GM21825 (cell line): Measurements from ENCODE around the gene TBCC.

ENCODE experiments used
- ATAC-seq: cut with Tn5 transposase; IDR thresholded peaks from one replicate; pipeline ENCODE4 v1.9.1; 2021; ENCODE audit warnings: mild to moderate bottlenecking, moderate library complexity; ENCODE audit not compliant: unreplicated experiment

TBCC gene

DNA sequence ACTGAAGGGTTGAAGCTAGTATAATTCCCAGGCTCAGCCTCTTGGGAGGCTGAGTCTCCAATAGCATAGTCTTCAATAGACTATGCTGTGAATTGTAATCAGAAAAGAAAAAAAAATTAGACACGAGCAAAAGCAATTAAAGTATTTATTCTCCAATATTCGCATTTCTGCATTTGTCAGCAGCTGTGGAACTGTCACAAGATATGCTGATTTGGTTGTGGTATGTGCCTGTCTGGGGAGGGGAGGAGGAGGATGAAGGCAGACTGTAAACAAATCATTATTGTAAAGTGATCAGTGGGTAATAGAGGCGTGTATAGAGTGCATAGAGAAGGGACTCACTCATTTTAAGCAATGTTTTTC is 25.8 kb upstream of the TBCC start:
- ATAC-seq: no peak

DNA sequence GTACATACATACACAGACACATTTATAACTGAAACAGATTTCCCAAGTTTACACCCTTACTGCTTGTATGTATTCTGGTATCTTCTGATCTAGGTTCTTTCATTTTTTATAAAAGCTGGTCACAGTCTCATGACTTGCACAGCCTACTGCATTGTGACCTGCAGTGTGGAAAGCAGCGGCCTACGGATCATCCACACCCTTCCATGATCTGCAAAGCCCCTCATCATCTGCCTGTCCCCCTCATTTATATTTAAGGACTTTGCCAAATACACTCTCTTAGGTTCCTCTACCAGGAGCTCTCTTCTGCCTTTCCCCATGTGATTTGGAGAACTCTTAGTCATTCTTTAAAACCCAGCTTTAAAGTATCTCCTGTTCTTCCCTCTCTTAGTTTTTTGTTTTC is 23.9 kb upstream of the TBCC start:
- ATAC-seq: no peak

DNA sequence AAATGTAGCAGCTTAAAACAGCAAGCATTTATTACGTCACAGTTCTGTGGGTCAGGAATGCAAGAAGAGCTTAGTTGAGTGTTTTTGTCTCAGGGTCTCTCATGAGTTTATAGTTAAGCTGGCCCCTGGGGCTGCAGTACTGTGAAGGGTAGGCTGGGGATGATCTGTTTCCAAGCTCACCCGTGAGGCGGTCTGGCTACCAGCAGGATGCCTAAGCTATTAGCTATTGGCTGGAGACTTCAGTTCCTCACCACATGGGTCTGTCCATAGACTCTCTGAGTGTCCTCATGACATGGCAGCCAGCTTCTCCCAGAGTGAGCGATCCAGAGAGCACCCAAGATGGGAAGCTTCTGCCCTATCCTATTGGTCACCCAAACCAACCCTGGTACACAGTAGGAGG is 23.1 kb upstream of the TBCC start:
- ATAC-seq: no peak

DNA sequence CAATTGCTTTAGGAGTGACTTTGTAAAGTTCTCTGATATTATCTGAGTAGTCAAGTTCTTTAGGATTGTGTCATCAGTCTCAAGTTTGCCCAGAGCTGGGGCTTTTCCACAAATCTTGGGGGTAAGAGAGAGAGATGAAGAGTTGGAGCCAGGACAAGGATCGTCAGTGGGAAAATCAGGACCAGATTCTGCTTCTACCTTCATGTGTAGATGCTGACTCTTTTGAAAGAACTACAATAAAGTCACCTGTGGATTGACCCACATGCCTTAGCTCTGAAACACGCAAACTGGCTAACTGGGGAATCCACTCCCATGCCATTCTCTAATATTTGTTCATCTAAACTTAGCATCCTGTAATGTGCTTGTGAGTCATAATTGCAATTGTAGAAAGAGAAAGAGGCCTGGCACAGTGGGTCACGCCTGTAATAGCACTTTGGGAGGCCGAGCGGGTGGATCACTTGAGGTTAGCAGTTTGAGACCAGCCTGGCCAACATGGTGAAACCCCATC is 20.3 kb upstream of the TBCC start:
- no peak for ATAC-seq

DNA sequence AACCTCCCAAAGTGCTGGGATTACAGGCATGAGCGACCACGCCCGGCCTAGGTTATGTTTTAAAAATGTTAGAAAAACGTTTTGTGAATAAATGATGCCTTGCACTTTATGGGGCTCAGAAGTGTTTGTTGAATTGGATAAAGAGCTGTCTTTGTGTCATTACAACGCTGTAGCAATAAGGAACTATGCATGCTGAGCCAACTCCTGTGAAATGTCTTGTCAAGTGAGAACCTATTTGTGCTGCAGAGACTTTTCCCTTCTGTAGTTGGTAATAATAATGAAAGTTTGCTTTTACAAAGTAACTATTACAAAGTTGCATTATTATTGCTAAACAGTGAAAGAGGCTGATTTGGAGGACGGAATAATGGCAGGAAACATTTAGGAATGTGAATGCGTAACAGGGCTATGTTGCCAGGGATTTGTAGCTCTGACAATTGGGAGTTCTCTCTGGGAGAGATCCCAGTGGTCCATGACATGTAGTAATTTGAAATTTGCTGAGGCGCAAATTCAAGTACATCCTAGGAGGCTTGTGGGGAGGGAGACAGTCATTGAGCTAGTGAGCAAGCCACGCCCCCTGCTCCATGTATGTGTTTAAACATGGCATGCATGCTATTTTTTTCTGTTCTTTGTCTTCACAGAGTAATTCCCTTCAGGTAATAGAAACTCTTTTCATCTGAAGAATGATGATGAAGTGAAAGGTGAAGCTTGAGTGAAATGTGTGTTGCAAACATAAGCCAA is 19.2 kb upstream of the TBCC start:
- no peak for ATAC-seq

DNA sequence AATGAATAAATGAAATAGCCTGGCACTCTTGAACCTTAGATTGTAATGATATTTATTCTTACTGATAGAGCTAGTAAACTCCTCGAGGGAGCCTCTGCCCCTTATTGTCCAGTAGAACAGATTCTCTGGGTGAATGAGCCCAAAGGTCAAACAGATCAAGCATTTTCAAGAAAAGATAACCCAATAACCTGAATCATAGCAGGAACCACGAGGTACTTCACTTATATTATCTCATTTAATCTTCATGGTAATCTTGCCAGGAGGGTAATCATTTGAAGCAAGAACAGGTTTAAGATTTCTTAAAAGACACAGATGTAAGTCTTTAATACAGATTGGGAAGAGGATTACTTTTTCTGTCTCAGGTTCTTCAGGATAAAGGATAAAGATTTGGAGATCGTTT is 17.0 kb upstream of the TBCC start:
- no peak for ATAC-seq

DNA sequence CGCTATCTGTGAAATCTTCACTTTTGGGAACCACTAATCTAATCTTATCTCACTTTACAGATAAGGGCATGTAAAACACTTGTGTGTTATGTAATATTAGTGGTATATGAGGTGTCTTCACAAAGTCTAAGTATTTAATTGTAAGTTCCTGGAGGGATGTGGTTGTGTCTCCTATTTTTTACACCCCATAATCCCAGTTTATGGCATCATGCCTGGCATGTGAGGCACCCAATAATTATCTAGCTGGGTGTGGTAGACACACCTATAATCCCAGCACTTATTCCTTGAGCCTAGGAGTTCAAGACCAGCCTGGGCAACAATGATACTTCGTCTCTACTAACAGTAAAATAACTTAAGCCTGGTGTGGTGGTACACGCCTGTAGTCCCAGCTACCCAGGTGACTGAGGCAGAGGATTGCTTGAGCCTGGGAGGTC is 16.5 kb upstream of the TBCC start:
- no peak for ATAC-seq

DNA sequence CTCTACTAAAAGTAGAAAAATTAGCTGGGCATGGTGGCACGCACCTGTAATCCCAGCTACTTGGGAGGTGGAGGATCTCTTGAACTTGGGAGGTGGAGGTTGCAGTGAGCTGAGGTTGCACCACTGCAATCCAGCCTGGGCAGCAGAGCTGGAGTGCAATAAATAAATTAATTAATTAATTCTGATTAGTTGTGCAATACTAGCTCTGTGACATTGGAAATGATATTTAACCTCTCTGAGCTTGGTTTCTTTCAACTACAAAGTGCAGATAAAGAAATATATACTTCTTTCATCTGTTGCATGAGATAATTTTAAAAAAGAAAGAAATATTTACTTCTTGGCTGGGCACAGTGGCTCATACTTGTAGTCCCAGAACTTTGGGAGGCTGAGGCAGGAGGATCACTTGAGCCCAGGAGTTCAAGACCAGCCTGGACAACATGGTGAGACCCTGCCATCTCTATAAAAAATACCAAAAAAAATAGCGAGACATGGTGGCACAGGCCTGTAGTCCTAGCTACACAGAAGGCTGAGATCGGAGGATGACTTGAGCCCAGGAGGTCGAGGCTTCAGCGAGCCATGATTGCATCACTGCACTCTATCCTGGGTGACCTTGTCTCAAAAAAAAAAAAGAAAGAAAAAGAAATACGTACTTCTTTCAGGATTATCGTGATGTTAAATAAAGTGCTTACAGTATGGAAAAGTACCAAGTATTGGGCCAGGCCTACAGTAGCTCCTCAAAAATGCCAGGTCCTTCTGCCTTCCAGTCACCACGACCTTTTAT is 15.6 kb upstream of the TBCC start:
- ATAC-seq: no peak

DNA sequence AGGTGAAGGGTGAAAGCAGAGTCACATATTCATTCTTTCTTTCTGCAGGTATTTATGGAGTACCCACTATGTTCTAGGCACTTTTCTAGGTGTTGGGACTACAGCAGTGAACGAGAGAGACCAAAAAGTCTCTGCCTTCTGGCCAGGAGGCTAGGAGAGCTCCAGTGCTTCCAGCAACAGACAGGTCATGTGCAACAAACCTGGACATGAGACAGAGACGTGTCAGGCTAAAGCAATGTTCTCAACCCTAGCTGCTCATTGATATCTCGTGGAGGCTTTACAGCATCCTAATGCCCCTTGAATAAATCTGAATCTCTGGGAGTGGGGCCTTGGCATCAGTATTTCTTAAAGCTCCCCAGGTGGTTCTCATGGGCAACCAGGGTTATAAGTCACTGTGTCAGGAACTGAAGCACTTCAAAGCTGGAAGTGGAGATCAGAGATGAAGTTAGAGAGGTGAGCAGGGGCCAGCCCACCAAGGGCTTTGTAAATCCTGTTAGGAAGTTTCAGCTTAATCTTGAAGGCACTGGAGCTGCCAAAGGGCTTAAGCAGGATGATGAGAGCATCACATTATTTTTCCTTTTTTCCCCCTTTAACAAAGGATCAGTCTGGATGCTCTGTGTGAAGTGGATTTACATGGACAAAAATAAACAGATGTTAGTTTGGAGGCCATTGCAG is 13.0 kb upstream of the TBCC start:
- ATAC-seq: no peak

DNA sequence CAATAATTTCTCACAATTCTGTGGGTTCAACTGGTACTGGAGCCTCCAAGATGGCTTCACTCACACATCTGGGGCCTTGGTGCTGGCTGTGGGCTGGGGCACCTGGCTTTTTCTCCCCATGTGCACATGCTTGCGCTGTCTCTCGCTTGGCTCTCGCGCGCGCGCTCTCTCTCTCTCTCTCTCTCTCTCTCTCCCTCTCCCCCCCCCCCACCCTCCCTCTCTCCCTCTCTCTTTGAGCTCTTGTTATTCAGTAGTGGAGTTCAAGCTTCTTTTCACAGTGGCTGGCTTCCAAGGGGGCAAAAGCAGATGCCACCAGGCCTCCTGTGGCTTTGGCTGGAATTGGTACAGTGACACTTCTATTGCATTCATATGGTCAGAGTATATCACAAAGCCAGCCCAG is 10.8 kb upstream of the TBCC start:
- ATAC-seq: no peak

DNA sequence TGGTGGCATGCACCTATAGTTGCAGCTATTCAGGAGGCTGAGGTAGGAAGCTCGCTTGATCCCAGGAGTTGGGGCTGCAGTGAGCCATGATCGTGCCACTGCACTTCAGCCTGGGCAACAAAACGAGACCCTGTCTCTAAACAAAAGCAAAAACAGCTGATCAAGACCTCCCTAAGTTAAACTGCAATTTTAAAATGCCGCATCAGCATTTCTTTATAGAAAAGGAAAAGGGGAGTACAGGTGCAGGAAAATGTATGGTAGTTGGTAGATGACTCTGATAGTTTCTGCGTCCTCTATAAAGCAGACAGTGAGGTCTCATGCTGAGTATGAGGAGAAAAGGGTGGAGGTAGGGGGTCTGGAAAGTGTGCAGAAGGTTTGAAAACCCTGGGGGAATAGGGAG is 8.9 kb upstream of the TBCC start:
- no peak for ATAC-seq

DNA sequence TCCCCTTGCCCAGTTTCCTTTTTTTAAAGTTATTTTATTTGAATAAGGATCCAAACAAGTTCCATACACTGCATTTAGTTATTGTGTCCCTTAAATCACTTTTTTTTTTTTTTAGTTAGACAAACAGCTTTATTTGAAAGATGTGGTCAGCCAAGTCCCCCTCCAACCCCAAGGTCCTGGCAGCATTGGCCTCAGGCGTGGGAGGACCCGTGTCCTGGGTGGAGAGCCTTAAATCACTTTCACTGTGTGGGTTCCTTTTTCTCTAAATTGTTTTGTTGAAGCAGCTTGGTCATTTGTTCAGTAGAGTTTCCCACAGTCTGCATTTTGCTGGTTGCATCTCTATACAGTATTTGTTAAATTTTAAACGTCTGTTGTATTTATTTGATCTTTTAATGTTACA is 5.2 kb upstream of the TBCC start:
- ATAC-seq: no peak

DNA sequence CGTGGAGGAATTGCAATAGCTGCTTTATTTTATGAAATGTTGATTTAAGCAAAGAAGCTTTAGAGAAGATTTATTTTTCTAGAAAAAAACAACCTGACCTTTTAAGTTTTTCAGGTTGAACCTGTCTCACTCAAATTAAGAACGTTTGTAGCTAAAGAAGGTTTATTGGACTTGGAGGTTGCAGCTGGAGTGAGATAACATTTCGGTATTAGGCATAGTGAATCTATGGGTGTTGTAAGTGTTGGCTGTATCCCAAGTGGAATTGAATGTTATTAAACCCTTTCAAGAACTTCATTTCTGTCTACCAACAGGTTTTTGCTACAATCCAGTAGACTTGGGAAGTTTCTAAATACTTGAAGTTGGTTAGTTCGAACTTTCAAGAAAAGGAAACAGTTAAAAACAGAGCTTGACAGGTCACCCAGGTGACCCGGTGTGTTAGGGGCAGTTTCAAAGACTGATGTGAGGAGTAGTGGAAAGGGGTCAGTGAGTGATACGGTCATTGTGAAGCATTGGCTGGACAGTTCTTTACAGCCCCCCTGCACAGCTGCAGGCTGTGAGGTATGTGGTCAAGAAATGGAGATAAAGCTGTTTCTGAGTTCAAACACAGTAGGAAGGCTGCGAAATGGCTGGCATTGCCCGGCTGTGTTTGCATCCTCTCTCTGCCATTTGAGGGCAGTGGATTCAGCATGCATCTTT is 2.4 kb upstream of the TBCC start:
- no peak for ATAC-seq

DNA sequence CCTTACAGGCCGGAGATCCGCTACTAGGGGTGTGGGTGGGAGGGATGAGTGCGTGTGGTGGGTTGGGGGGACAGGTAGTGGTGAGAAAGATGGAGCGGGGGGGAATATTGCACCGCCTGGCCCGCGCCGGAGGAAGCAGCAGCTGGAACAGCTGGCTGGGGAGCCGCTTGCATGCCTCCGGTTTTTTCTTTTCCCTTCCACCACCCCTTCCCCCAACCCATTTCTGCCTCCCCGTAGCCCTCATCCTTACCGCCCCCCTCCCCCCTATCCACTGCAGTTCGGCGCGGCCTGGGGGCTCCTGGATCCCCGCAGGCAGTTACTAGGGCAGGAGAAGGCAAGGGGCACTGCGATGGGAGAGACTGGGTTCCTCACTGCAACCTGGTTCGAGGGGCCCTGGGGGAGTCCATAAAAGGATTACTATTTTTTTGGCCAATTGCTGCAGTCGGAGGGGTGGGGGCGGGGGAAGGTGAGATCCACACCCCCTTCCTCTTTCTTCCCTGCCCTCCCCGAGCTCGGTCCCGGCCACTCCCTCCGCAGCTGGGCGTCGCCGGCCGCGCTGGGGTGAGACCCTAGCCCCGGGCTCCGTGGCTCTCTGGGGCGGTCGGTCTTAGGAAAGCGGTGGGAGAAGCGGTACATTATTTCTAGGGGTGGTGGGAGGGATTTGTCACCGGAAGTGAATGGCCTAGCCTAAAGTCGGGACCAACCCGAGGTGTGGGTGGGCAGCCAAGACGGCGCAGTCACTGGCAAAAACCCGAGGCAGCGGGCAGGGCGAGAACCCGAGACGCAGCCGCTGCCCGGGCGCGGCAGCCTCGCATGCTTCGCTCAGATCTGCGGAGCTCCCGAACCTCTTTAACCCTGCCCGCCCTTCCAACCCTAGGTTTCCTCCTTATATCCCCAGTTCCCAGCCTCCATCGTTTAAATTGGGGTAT is 824 bp upstream of the TBCC start:
- peak; percentile 43 for ATAC-seq

DNA sequence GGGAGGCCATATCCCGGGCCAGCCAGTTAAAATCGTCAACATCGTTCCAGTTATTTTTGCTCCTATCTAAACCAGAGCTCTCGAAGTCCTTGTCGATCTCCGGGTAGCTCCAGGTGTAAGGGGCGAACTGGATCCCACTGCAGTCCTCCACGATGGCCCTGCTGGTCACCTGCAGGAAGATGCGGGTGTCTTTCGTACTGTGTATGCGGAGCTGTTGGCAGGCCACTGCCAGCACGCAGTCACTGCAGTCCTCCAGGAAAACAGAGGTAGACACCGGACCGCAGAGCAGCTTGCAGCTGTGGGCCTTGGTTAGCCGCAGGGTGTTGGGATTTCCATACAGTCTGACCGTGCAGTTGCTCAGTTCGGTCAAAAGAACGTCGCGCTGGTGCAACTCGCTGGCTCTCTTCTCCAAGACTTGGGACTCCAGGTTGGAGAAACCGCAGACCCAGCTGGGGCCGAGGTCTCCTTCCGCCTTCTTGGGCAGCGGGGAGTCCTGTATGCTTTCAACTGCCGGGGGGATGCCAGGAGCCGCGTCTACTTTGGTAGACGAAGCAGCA is 742 bp downstream of the TBCC start:
- no peak for ATAC-seq

DNA sequence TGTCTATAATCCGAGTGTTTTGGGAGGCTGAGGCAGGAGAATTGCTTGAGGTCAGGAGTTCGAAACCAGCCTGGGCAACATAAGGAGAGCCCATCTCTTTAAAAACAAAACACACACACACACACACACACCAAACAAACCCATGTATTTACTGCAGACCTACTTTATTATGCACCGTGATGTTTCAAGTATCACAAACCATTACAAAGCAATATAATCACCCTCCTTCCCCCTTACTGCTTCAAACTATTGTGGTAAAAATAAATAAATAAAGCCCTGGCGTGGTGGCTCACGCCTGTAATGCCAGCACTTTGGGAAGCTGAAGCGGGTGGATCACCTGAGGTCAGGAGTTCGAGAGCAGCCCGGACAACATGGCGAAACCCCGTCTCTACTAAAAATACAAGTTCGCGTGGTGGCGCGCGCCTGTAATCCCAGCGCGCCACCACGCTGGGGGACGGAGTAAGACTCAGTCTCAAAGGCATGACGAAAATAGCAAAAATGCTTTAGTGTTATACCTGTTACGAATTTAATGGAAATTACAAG is 1.5 kb downstream of the TBCC start:
- no peak for ATAC-seq

DNA sequence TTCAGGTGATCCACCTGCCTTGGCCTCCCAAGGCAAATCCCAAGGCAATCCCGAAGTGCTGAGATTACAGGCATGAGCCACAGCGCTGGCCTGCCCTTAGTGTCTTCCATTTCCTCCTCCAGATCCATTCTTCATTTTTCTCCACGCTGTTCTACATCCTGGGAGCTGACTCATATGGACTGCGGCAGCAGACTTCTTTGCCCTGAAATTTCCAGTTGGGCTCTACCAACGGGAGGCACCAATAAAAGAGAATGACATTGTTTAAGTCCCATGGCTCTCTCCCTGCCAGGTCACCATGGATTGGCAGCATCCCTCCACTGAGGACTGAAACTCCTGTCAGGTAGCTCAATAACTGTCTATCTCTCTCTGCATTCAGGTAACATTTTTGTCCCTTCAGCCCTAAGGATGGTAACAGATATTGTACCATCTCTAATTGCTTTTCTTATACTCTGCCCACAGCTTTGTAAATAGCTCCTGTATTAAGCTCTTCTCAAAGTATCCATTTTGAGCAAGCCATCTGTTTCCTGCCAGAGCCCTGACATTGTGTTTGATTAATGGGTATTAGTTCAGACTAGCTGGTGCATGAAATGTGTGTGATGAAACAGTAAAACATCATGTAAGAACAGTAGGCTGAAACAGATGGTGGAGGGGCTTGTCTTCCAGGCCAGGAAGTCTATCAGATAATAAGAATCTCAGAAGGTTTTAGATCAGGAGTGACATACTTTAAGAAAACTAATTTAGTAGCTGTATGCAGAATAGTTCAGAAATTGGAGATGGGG is 3.6 kb downstream of the TBCC start:
- ATAC-seq: no peak

DNA sequence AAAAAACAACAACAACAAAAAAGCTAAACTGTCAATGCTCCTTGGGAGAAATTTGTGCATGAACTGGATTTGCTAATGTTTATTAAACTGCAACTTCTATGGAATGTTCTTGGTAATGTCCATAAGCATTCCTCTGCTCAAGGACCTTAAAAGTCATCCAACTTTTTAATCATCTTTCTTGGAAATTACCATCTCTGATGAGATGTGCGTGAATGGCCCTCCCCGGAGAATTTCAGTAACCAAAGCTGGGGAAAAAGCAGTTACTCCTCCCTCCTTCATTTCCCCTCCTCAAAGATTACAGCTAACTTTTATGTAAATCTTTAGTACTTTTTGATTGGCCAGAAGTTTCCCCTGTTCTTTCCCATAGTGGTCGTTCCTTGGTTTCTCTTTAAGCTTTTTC is 5.2 kb downstream of the TBCC start:
- no peak for ATAC-seq

DNA sequence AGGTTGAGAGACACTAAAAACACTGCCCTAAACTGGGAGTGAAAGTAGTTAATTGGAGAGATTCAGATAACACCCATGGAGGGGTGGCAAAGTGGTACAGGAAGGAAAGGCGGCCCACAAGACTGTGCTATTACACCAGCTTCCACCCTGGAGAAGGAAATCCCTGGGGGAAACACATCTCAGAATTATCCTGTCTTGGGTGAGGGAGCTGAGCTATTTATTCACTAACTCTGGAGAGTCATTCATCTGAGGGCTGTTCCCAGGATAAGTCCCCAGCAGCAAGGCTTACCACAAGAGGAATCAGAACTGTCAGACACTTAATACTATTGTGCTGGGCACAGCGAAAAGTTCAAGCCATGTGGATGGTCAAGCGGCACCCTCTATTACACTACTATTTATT is 9.9 kb downstream of the TBCC start:
- ATAC-seq: no peak
